ENCODE data around the gene KRTAP9-2.
"Not testable (repeated sequence)": the region's sequence is repeated elsewhere in the genome, so short reads cannot be mapped to it uniquely, and the experiment has no call there.

The KRTAP9-2 gene

GRCh38 chr17:41265078-41265477, 38.6 kb downstream of the KRTAP9-2 start, which contains the start of gene KRTAP9-6:
Gene KRTAP9-6 (plus strand): TSS chr17:41265378. CDS start chr17:41265378, 0 bp downstream.
- DNase-seq (ENCODE audit: insufficient read length, low spot score): no peak
- FAIRE-seq: no peak
- TF ChIP-seq, protein P1, sequence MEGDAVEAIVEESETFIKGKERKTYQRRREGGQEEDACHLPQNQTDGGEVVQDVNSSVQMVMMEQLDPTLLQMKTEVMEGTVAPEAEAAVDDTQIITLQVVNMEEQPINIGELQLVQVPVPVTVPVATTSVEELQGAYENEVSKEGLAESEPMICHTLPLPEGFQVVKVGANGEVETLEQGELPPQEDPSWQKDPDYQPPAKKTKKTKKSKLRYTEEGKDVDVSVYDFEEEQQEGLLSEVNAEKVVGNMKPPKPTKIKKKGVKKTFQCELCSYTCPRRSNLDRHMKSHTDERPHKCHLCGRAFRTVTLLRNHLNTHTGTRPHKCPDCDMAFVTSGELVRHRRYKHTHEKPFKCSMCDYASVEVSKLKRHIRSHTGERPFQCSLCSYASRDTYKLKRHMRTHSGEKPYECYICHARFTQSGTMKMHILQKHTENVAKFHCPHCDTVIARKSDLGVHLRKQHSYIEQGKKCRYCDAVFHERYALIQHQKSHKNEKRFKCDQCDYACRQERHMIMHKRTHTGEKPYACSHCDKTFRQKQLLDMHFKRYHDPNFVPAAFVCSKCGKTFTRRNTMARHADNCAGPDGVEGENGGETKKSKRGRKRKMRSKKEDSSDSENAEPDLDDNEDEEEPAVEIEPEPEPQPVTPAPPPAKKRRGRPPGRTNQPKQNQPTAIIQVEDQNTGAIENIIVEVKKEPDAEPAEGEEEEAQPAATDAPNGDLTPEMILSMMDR (IDR thresholded peaks at IDR 0.05; ENCODE audit: insufficient read depth, missing control alignments): no peak

DNA sequence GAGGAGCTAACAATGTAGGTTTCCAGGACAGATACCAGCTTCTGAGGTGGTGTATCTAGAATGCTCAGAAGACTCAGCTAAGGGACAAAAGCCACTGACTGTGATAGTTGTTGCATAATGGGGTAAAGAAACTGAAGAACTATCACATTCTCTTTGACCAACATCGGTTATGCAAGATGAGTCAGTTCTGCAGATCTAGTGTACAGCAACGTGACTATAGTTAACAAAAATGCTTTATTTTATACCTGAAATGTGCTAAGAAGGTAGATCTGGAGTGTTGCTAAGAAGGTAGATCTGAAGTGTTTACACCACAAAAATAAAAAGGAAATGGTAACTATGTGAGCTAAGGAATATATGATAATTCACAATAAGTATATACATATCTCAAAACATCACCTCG, 41.3 kb downstream of the KRTAP9-2 start:
- TF ChIP-seq, protein P1 (IDR thresholded peaks at IDR 0.05; ENCODE audit: insufficient read depth, missing control alignments): no peak
- FAIRE-seq (no peak), DNase-seq (ENCODE audit: insufficient read length, low spot score) (no peak)

DNA sequence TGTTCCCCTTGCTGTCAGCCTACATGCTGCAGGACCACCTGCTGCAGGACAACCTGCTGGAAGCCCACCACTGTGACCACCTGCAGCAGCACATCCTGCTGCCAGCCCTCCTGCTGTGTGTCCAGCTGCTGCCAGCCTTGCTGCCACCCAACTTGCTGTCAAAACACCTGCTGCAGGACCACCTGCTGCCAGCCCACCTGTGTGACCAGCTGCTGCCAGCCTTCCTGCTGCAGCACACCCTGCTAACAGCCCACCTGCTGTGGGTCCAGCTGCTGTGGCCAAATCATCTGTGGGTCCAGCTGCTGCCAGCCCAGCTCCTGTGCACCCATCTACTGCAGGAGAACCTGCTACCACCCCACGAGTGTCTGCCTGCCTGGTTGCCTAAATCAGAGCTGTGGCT, 44.9 kb downstream of the KRTAP9-2 start:
- FAIRE-seq: not testable (repeated sequence)

DNA sequence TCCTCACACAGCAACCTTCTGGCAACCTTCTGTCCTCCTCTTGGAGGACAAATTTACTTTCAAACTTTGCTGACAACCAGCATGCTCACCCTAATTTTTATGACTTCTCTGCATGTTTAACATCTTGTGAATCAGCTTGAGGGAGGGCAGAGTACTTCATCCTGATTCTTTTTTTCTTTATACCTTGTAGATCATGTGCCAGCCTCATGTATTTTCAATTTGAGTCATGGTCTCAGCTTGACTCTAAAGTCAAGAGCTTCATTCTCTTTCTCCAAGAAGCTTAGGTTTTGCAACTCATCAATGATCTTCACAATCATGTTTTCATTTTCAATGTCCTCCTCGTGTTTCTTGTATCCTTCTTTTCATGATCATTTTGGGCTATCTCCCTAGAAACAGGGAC, 45.4 kb downstream of the KRTAP9-2 start:
- DNase-seq (ENCODE audit: insufficient read length, low spot score): no peak
- FAIRE-seq: no peak
- TF ChIP-seq, protein P1 (IDR thresholded peaks at IDR 0.05; ENCODE audit: insufficient read depth, missing control alignments): no peak

More for the DNA sequence above, 44.9 kb downstream of the KRTAP9-2 start:
- not testable (repeated sequence) for DNase-seq (ENCODE audit: insufficient read length, low spot score)

DNA sequence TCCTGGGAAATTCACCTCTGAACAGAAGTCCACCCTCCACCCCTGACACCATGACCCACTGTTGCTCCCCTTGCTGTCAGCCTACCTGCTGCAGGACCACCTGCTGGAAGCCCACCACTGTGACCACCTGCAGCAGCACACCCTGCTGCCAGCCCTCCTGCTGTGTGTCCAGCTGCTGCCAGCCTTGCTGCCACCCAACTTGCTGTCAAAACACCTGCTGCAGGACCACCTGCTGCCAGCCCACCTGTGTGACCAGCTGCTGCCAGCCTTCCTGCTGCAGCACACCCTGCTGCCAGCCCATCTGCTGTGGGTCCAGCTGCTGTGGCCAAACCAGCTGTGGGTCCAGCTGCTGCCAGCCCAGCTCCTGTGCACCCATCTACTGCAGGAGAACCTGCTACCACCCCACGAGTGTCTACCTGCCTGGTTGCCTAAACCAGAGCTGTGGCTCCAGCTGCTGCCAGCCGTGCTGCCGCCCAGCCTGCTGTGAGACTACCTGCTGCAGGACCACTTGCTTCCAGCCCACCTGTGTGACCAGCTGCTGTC, 49.3 kb downstream of the KRTAP9-2 start, which contains the start of gene KRTAP9-7:
TSS of gene KRTAP9-7 (plus strand) at position 51 of the 543 bp plus-strand sequence. CDS start at position 51, 0 bp downstream.
- FAIRE-seq; DNase-seq (ENCODE audit: insufficient read length, low spot score): not testable (repeated sequence)

All from D721Med (cell line).